ENCODE results near the gene MNAT1. TPM values are rescaled to one million over a fixed set of nuclear protein-coding genes. Genes with fewer than 3 reads are reported as not detected.
"Not testable (repeated sequence)": the region's sequence is repeated elsewhere in the genome, so short reads cannot be mapped to it uniquely, and the experiment has no call there.

Gene MNAT1
- 10 to 100 TPM; 11.1 to 12.0 TPM for total RNA-seq
- long read RNA-seq, partial matches to known transcripts: 0 of 4 reads
- long read RNA-seq, other reads (novel, unspliced or antisense): 0 of 4 reads

- DNase-seq: peak; percentile 66 to 71
- intact Hi-C loops (cut with DNase I, micrococcal nuclease): no loop called here
- peak; percentile 97 for ATAC-seq
Measured at GRCh38 chr14:60734465-60735242, at the start of gene MNAT1. Gene MNAT1, plus strand, starts transcription at chr14:60734761. Its CDS starts 102 bp downstream, at chr14:60734863.

- DNase-seq: no peak
- intact Hi-C loops (cut with DNase I, micrococcal nuclease): no loop called here
- no peak for ATAC-seq
Measured at GRCh38 chr14:60686865-60687264, 47.7 kb upstream of the MNAT1 start.

DNA sequence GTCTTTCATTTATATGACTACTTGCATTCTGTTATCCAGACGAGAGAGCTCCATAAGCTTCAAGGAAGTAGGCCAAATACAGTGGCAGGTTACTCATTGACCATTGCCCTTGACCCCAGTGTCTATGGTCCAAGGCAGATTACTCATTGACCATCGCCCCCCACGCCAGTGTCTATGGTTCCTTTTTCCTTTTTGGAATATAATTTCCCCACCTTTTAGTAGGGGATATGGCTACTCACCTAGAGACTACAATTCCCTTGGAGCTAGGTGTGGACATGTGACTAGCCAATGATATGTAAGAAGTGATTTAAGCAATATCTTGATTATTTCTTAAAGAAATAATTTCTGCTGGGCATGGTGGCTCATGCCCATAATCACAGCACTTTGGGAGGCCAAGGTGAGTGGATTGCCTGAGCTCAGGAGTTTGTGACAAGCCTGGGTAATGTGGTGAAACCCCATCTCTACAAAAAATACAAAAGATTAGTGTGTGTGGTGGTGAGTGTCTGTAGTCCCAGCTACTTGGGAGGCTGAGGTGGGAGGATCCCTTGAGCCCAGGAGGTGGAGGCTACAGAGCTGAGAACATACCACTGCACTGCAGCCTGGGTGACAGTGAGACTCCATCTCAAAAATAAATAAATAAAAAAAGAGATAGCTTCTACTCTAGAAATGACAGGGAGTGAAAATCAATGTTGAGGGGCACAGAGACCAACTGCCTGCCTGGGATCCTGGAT is 43.0 kb upstream of the MNAT1 start:
- intact Hi-C loops (cut with DNase I, micrococcal nuclease): no loop called here
- no peak for ATAC-seq
- DNase-seq: no peak

GRCh38 chr14:60695327-60695726 is 39.2 kb upstream of the MNAT1 start:
- intact Hi-C loops (cut with DNase I, micrococcal nuclease): no loop called here
- no peak for ATAC-seq
- DNase-seq: no peak

GRCh38 chr14:60700598-60700997 is 34.0 kb upstream of the MNAT1 start:
- DNase-seq (no peak), ATAC-seq (no peak)
- intact Hi-C loops (cut with DNase I, micrococcal nuclease): no loop called here

- intact Hi-C loops (cut with DNase I, micrococcal nuclease): no loop called here
- no peak for DNase-seq
- no peak for ATAC-seq
Measured at GRCh38 chr14:60705100-60705499, 29.5 kb upstream of the MNAT1 start.

DNA sequence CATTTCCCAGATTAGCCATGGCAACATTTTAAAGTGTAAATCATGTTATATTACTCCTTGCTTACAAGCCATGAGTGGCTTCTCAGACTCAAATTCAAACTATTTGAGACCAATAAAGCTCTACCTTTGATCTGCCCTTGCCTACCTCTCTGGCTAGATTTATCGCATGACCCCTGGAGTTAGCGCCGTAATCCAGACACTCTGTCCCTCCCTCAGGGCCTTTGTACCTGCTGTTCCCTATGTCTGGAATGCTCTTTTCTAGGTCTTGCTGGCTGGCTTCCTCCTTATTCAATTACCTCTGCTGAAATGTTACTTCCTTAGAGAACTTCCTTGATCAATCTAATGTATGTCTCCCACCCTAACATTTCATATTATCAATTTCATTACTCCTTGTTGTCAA is 26.7 kb upstream of the MNAT1 start:
- DNase-seq (no peak), ATAC-seq (no peak)
- intact Hi-C loops (cut with DNase I, micrococcal nuclease): no loop called here

DNA sequence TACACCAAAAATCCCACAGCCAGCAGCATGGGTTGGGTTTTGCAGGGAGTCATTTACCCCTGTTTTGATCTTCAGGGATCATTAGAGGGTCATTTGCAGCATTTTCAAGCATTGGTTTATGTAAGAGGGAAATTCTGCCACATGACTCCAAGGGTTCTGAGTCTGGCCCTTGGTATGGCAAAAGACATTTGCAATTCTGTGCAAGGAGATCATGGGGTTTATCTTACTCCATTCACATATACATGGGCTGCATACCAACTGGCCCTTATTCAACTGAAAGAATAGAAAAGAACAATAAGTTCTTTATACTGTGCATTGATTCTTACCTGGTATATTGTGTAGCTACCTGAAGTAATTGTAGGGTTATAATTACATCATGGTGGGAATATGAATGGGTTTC is 24.1 kb upstream of the MNAT1 start:
- intact Hi-C loops (cut with DNase I, micrococcal nuclease): no loop called here
- ATAC-seq: no peak
- DNase-seq: no peak

GRCh38 chr14:60713513-60713912 is 21.0 kb upstream of the MNAT1 start:
- ATAC-seq (no peak), DNase-seq (no peak)
- intact Hi-C loops (cut with DNase I, micrococcal nuclease): no loop called here

- DNase-seq (no peak), ATAC-seq (no peak)
- intact Hi-C loops (cut with DNase I, micrococcal nuclease): no loop called here
Measured at GRCh38 chr14:60720391-60720790, 14.2 kb upstream of the MNAT1 start.

- ATAC-seq (no peak), DNase-seq (no peak)
- intact Hi-C loops (cut with DNase I, micrococcal nuclease): no loop called here
Measured at GRCh38 chr14:60720962-60721325, 13.6 kb upstream of the MNAT1 start.

DNA sequence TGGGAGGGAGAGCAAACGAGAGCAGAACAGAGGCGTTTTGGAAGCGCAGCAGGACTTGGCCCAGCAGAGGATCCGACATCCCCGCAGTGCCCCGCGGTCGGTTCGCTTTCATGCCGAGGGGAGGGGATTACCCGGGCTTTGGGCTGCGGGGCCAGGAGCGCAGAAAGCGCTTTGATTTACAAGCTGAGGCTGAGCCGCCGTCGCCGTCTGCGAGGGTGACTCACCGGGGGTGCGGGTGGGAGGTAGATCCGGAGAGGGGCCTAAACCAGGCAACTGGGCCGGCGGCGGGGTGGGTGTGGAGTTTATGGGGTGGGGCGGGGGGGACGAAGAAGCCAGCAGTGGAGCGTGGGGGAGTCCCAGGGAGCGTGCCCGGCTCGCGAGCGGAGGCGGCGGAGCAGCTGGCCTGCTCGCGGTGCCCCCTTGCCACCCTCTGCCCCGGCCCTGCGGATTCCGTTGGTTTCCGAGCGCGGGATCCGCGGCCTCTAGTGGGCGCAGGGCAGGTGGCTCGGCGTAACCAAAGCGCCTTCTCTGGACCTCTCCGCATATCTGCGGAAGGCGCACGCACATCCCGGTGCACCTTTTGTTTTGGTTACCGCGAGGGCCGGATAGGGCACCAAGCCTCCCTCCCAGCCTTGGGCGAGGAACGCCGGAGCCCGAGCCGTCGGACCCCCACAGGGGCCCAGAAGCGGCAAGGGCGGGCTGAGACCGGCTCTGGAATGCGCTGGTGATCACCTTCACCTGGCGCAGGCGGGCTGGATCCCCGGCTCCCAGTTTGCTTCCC is 13.0 kb upstream of the MNAT1 start:
- peak; percentile 56 for ATAC-seq
- intact Hi-C loops (cut with DNase I, micrococcal nuclease): no loop called here
- DNase-seq: peak; percentile 23 to 44

GRCh38 chr14:60722107-60722356 is 12.5 kb upstream of the MNAT1 start:
- no peak for ATAC-seq
- DNase-seq: no peak
- intact Hi-C loops (cut with DNase I, micrococcal nuclease): no loop called here

- intact Hi-C loops (cut with DNase I, micrococcal nuclease): no loop called here
- ATAC-seq: no peak
- DNase-seq: peak in 1 of 2 donors; percentile 13
Measured at GRCh38 chr14:60722357-60723115, 12.0 kb upstream of the MNAT1 start.

DNA sequence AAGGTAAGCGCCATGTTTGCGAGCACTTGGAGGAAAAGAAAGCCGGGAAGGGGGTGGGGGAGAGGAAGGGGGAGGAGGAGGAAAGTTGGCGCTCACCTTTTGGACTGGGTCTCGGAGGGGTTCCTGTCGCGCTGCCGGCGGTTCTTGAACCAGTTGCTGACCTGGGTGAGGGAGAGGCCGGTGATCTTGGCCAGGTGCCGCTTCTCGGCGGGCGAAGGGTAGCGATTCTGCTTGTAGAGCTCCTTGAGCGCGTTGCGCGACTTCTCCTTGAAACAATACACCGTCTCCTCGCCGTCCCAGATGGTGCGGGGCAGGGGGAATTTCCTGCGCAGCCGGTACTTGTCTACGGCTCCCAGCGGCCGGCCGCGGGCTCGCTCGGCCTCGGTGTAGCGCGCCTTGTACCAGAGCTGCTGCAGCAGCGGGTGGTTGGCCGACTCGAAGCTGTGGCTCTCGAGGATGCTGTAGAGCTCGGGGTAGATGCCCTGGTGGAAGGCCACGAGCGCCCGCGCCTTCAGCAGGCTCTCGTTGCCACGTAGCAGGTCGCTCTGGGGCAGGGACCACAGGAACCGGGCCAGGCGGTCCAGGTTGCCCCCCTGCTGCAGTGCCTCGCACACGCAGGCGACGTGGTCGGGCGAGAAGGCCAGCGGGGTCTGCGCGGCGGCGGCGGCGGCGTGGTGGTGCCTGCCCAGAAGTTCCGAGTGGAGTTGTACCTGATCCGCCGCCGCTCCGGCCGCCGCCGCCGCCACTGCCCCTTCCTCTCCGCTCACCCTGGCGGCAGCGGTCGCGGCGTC is 11.2 kb upstream of the MNAT1 start:
- DNase-seq (peak; percentile 25 to 44), ATAC-seq (peak; percentile 52)
- intact Hi-C loops (cut with DNase I, micrococcal nuclease): no loop called here

DNA sequence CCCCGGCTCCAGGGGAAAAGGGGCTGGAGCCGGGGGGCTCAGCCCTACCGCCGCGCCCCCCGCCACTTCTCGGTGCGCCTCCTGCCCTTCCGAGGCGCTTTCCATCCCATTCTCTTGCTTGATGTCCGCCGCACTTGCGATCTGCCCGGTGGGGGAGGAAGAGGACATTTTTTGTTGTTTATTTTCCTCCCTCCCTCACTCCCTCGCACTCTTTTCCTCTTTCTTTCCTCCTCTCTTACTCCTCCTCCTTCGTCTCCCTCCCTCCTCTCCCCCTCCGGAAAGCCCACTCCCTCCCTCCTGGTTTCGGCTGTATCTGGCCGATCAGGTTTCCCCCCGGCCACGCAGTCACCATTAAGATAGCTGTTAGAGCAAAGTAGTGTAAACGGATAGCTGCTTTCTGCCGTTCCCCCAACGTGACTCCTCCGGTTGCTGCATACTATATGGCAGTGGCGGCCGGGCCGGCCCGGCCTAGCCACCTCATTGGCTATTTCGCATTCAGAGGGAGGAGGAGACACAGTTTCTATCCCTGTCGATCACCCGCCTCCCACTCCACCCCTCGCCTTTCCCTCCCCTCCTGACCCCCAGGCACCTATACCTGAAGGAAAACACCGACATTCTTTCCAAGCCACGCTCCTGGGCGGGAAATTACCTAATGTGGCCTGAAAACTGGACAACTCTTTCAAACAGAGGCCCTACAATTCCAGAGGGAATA is 10.5 kb upstream of the MNAT1 start, which contains the start of gene SIX4:
TSS of gene SIX4 (minus strand) at position 445 of the 712 bp plus-strand sequence. CDS start at position 168, 277 bp downstream.
- intact Hi-C loops (cut with DNase I, micrococcal nuclease): no loop called here
- peak; percentile 37 to 44 for DNase-seq
- peak; percentile 85 for ATAC-seq

GRCh38 chr14:60731291-60731690 is 3.3 kb upstream of the MNAT1 start:
- intact Hi-C loops (cut with DNase I, micrococcal nuclease); ATAC-seq; DNase-seq: not testable (repeated sequence)
